Measurements from ENCODE around the gene CNIH4. TPM values are rescaled to one million over a fixed set of nuclear protein-coding genes. Genes with fewer than 3 reads are reported as not detected.
A peak's percentile ranks its signal among the peaks of the same experiment; 100 is the strongest.
"Not testable (repeated sequence)": the region's sequence is repeated elsewhere in the genome, so short reads cannot be mapped to it uniquely, and the experiment has no call there.

CNIH4 gene
- total RNA-seq (10 to 100 TPM; 15.7 to 48.6 (median 31.2) TPM), polyA plus RNA-seq (10 to 100 TPM; 52.2 to 84.6 TPM)
- long read RNA-seq, donor 1, full-length matches to known transcripts = 22 of 30 reads
- long read RNA-seq, donor 1, partial matches to known transcripts = 0 of 30 reads
- long read RNA-seq, donor 1, other reads (novel, unspliced or antisense) = 8 of 30 reads
- long read RNA-seq, donor 2, full-length matches to known transcripts = 45 of 58 reads
- long read RNA-seq, donor 2, partial matches to known transcripts = 1 of 58 reads
- long read RNA-seq, donor 2, other reads (novel, unspliced or antisense) = 12 of 58 reads
- long read RNA-seq, donor 3, full-length matches to known transcripts = 51 of 70 reads
- long read RNA-seq, donor 3, partial matches to known transcripts = 4 of 70 reads
- long read RNA-seq, donor 3, other reads (novel, unspliced or antisense) = 15 of 70 reads

GRCh38 chr1:224356685-224357625 is at the start of gene CNIH4:
TSS of gene CNIH4 (plus strand) at chr1:224356879. CDS start at chr1:224356925, 46 bp downstream.
- no peaks in the 10 kb centered on the region for H3K27me3 ChIP-seq
- peak within 1 kb of the TSS; percentile 66 to 95 (median 81) for H3K27ac ChIP-seq
- H3K4me3 ChIP-seq = peak within 1 kb of the TSS; percentile 48 to 97 (median 86)
- intact Hi-C loops (cut with DNase I) = no loop called here
- H3K9me3 ChIP-seq = no peaks in the 10 kb centered on the region
- peak in 1 of 2 donors; percentile 83 for TF ChIP-seq POLR2A (IDR thresholded peaks at IDR 0.05)
- no peak for TF ChIP-seq CTCF (IDR thresholded peaks at IDR 0.05)
- peaks cover 0 to 4% (median 0%) of the 10 kb centered on the region in 9 donors for H3K36me3 ChIP-seq
- DNase-seq = peak; percentile 91 to 95 (median 93)
- peak; percentile 98 to 99 (median 98) for ATAC-seq
- WGBS, 4 donors = 0 to 1% (median 0%) methylated on average over 22 to 78 of the region's 78 CpGs
- peaks cover 0 to 31% (median 18%) of the 10 kb centered on the region in 12 donors for H3K4me1 ChIP-seq

GRCh38 chr1:224308064-224308463 is 48.6 kb upstream of the CNIH4 start:
- TF ChIP-seq POLR2A (IDR thresholded peaks at IDR 0.05) = no peak
- TF ChIP-seq CTCF (IDR thresholded peaks at IDR 0.05) = no peak
- Histone ChIP-seq H3K4me1 (no peaks in the 10 kb centered on the region), H3K36me3 (peaks cover 4 to 98% (median 94%) of the 10 kb centered on the region in 9 donors), H3K27ac (no peak overlapping the region), H3K27me3 (no peaks in the 10 kb centered on the region), H3K9me3 (no peaks in the 10 kb centered on the region), H3K4me3 (no peak overlapping the region)
- intact Hi-C loops (cut with DNase I) = loop anchor here in 1 of 10 donors (10.0 kb wide), 1 partner anchor 87 kb away; no protein-coding TSS in a partner anchor
- no peak for ATAC-seq
- no peak for DNase-seq
- WGBS, 4 donors = 93 to 99% (median 95%) methylated on average over 3 of the region's 3 CpGs

GRCh38 chr1:224311503-224311902 is 45.2 kb upstream of the CNIH4 start:
- H3K4me3 ChIP-seq; ATAC-seq; H3K27ac ChIP-seq; H3K27me3 ChIP-seq; H3K9me3 ChIP-seq; DNase-seq; intact Hi-C loops (cut with DNase I); H3K4me1 ChIP-seq: not testable (repeated sequence)
- peaks cover 4 to 97% (median 89%) of the 10 kb centered on the region in 9 donors for H3K36me3 ChIP-seq
- WGBS, 4 donors = 100% methylated on average over 1 of the region's 1 CpG

GRCh38 chr1:224312025-224312424 is 44.7 kb upstream of the CNIH4 start:
- no peak overlapping the region for H3K27ac ChIP-seq
- TF ChIP-seq POLR2A (IDR thresholded peaks at IDR 0.05) = no peak
- TF ChIP-seq CTCF (IDR thresholded peaks at IDR 0.05) = no peak
- intact Hi-C loops (cut with DNase I) = no loop called here
- no peaks in the 10 kb centered on the region for H3K9me3 ChIP-seq
- DNase-seq (no peak), ATAC-seq (no peak)
- peaks cover 2 to 97% (median 89%) of the 10 kb centered on the region in 9 donors for H3K36me3 ChIP-seq
- H3K4me1 ChIP-seq = no peaks in the 10 kb centered on the region
- 92 to 99% (median 94%) methylated on average over 2 of the region's 2 CpGs for WGBS, 4 donors
- no peaks in the 10 kb centered on the region for H3K27me3 ChIP-seq
- no peak overlapping the region for H3K4me3 ChIP-seq
